KOPT-K1 (cell line): ENCODE data around the gene KLHL24.
"Not testable (repeated sequence)": the region's sequence is repeated elsewhere in the genome, so short reads cannot be mapped to it uniquely, and the experiment has no call there.

Source experiments
- H3K27ac ChIP-seq: fragments of 200-600 bp; sonication (generic); 2 replicates; pipeline ENCODE4 v1.5.1; 2016; ENCODE audit warnings: antibody characterized with exemption, mild to moderate bottlenecking, low read depth, low read length; ENCODE audit not compliant: poor library complexity, severe bottlenecking
- H3K36me3 ChIP-seq: fragments of 200-600 bp; sonication (generic); 2 replicates; pipeline ENCODE4 v1.5.1; 2017; ENCODE audit warnings: antibody characterized with exemption, mild to moderate bottlenecking, low read length, moderate library complexity; ENCODE audit not compliant: insufficient read depth
- H3K9me3 ChIP-seq: fragments of 200-600 bp; sonication (generic); 2 replicates; pipeline ENCODE4 v1.5.1; 2017; ENCODE audit warnings: antibody characterized with exemption, low read length, mild to moderate bottlenecking; ENCODE audit not compliant: insufficient read depth, poor library complexity, severe bottlenecking

Gene KLHL24

DNA sequence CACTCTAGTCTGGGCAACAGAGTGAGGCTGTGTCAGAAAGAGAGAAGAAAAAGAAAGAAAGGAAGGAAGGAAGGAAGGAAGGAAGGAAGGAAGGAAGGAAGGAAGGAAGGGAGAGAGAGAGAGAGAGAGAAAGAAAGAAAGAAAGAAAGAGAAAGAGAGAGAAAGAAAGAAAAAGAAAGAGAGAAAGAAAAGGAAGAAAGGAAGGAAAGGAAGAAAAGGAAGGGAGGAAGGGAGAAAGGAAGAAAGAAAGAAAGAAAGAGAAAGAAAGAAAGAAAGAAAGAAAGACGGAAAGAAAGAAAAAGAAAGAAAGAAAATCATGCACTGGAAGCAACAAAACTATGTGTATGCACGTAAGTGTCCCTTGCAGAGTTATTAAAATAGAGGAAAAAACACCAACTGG lies 12.9 kb upstream of the KLHL24 start:
- not testable (repeated sequence) for H3K9me3 ChIP-seq, H3K27ac ChIP-seq, H3K36me3 ChIP-seq

DNA sequence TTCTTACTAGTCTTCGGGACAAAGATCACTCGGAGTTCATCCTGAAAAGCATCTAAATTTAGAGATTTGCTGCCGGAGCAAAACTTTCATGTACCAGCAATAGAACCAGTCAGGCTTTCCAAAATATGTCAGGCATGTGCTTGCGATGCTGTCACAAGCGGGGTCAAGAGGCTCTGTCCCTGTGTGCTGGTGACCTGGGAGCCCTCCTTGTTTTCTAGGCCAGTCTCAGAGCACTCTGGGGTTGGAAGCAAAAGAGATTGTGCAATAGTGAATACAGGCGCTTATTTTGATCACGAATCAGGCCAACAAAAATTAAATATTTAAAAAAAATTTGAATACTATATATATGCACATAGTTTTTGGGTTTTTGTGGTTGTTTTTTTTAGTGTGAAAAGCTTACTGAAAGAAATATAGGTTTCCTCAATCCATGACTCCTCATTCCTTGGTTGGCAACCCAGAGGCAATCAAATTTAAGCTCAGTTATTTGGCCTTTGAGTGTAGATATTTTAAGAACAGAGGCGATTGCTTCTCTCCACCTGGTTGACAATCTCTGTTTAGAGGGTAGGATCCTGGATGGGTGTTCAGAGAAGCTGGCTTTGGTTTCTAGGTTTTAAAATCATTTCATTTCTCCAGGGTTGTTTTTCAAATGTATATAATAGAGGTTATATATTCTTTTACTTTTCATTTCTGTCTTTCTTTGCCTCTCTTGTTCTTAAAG lies 8.4 kb upstream of the KLHL24 start:
- Histone ChIP-seq H3K9me3 (no peaks in the 10 kb centered on the region), H3K36me3 (no peaks in the 10 kb centered on the region), H3K27ac (no peak overlapping the region)

DNA sequence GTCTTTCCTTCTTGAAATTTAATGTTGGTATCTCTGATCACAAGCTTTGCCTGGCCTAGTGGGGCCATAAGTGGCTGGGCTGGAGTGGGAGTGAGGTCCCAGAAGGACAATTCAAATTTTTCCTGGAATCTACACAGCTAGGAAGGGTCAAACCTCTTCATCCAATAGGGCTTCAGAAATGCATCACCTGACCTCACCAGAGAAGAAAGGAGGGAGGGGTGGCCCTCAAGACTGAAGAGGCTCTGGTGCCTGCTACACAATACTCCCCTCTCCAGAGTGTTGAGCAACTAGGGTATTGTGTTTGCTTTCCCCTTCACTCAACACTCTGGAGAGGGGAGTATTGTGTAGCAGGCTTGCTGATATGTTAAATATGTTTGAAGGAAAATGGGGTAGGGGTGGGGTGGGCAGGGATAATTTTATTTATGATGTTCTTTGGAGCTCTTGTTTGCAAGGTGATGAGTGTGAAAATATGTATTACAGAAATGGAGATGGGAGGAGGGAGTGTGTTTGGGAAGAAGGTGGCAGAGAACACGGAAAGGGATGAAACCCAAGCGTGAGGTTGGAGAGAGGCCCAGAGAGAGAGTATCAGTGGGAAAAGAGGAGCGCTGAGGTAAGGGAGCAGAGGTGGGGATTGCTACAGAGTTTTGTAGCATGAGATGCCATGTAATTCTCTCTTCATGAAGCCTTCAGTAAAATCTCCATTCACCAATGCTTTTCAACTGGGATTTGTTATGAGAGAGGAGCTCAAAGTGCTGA lies 5.7 kb upstream of the KLHL24 start:
- Histone ChIP-seq H3K9me3 (no peaks in the 10 kb centered on the region), H3K27ac (no peak overlapping the region), H3K36me3 (no peaks in the 10 kb centered on the region)

DNA sequence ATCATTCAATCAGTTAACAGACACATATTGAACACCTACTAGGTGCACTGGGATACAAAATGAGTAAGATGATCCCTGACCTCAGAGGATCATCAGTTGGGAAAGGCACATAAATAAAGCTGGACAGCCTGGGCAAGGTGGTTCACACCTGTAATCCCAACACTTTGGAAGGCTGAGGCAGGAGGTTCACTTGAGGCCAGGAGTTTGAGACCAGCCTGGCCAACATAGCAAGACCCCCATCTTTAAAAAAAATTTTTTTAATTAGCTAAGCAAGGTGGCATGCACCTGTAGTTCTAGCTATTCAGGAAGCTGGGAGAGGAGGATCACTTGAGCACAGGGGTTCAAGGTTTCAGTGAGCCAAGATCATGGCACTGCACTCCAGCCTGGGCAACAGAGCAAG lies 3.7 kb upstream of the KLHL24 start:
- Histone ChIP-seq H3K9me3 (no peaks in the 10 kb centered on the region), H3K27ac (no peak overlapping the region), H3K36me3 (no peaks in the 10 kb centered on the region)

DNA sequence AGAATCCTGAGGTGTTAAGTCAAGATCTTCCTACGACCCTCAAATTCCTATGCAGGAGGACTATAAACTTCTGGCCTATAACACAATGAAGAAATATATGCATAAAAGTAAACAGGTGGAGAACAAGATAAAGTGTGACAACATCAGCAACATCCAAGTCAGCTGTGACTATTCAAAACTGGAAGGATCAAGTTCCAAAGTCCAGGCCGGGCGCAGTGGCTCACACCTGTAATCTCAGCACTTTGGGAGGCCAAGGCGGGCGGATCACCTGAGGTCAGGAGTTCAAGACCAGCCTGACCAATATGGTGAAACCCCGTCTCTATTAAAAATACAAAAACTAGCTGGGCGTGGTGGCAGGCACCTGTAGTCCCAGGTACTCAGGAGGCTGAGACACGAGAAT lies 2.7 kb upstream of the KLHL24 start:
- not testable (repeated sequence) for H3K9me3 ChIP-seq, H3K36me3 ChIP-seq

DNA sequence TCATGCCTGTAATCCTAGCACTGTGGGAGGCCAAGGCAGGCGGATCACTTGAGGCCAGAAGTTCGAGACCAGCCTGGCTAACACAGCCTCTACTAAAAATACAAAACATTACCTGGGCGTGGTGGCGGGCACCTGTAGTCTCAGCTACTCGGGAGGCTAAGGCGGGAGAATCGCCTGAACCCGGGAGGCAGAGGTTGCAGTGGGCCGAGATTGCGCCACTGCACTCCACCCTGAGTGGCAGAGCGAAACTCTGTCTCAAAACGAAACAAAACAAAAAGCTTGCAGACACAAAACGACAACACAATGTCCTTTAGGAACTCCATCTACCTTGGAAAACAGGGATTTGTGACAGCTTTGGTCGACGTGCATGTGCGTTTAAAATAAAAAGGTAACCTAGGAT lies 716 bp upstream of the KLHL24 start:
- H3K27ac ChIP-seq = peak overlapping the region; percentile 73
- no peaks in the 10 kb centered on the region for H3K9me3 ChIP-seq

More for the DNA sequence above, 2.7 kb upstream of the KLHL24 start:
- H3K27ac ChIP-seq = not testable (repeated sequence)

DNA sequence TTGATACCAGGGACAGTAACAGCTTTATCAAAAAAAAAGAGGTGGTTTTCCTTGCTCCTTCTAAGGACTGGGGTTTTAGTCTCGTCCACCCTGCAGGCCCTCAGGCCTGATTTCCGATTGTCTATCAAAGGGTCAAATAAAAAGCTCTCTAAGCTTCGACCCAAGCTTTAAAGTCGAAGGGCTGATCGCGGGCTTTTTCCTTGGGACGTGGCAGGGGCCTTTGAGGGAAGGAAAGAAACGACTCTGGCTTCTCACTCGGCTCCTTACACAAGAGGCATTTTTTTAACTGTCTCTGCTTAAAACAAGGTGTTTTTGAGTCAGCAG lies 354 bp upstream of the KLHL24 start:
- no peaks in the 10 kb centered on the region for H3K36me3 ChIP-seq
- no peaks in the 10 kb centered on the region for H3K9me3 ChIP-seq
- peak overlapping the region; percentile 73 for H3K27ac ChIP-seq

More for the DNA sequence above, 716 bp upstream of the KLHL24 start:
- no peaks in the 10 kb centered on the region for H3K36me3 ChIP-seq

DNA sequence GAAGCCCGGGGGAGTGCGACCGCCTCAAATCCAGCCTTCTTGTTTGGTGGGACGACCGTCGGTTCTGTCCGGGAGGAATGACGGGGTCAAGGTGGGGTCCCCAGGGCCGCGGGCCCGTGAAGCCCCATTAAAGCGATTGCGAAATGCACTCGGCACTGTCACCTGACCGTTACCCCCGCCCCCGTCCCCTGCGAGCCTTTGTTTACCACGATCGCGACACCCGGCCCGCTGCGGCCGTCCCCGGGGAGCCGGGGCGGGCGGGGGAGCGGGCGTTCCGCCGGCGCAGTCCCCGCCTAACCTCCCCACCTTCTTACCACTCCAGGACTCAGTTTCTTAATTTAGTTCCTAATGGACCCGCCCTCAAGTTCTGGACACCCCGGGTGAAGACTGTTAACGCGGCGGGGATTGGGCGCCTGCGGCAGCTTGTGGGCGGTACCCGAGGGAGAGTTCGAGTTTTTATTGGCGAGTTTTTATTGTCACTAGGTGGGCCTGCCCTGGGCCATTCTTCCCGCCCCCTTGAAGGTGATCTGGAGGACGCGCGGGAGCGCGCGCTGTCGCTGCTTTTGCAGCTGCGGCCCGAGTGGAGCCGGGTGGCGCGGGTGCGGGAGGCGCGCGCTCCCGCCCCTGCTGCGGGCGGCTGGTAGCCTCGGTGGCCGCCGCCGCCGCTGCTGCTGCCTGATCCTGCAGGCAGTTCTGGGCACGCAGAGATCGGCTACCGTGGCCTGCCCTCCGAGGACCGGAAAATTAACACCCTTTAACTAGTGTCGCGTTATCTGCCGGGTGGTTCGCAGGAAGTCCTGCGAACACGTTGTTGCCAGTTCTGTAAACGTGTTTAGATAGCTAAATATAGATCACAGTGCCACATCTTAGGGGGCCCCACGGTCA lies 1.0 kb downstream of the KLHL24 start:
- H3K36me3 ChIP-seq = no peaks in the 10 kb centered on the region
- peak overlapping the region; percentile 73 for H3K27ac ChIP-seq
- H3K9me3 ChIP-seq = no peaks in the 10 kb centered on the region

DNA sequence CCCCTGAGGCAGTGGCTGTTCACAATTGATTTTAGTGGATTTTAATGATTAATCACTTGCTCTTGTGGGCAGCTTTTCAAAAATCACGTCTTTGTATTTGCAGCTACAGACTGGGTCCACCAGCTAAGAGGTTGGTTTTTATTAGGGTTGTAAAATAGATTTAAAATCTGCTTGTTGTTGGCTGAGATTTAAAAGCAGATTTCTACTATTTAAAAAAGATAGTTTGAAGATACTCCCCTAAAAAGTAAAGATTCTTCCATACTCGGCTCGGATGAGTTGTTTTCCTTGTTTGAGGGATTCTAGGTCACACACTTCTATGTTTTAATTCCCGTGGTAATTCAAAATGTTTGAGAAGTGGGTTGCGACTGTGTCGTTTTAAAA lies 1.7 kb downstream of the KLHL24 start:
- peak overlapping the region; percentile 73 for H3K27ac ChIP-seq
- no peaks in the 10 kb centered on the region for H3K9me3 ChIP-seq
- H3K36me3 ChIP-seq = no peaks in the 10 kb centered on the region

DNA sequence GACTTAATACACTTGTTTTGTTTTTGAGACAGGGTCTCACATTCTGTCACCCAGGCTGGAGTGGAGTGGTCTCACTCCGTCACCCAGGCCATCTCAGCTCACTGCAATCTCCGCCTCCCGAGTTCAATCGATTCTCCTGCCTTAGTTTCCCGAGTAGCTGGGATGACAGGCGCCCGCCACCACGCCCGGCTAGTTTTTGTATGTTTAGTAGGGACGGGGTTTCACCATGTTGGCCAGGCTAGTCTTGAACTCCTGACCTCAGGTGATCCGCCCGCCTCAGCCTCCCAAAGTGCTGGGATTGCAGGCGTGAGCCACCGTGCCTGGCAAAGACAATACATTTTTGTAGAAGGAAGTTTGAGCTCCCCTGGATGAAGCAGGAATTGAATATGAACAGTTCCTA lies 2.2 kb downstream of the KLHL24 start:
- H3K36me3 ChIP-seq, H3K27ac ChIP-seq, H3K9me3 ChIP-seq: not testable (repeated sequence)

DNA sequence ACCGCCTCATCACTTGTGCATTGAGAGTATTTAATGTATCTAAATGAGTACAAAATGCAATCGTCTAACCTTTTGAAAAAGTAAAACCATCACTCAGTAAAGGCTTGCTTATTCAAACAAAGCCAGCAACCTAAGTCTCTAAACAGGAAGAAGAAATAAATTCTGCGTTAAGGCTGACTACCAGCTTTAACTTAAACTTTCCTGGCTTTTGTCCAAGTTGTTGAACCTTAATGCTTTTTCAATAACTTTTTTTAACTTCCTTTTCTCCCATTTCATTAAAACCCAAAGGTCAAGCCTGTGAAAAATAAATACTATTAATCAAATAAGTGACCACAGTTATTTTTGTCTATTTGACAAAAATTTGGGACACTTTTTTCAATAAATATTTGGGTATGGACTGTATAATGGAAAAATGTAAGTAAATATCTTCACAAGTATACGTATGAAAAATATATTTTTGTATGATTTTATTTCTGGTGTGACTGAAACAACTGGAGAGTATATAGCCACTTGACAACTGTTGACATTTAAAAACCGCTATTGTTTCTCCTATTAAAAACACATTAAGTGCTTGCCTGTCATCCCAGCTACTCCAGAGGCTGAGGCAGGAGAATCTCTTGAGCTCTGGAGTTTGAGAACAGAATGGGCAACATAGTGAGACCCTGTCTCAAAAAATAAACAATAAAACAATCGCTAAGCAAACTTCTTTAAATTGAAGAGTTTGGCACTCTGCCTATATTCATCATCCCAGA lies 2.9 kb downstream of the KLHL24 start:
- H3K27ac ChIP-seq = no peak overlapping the region
- H3K36me3 ChIP-seq = no peaks in the 10 kb centered on the region
- no peaks in the 10 kb centered on the region for H3K9me3 ChIP-seq

DNA sequence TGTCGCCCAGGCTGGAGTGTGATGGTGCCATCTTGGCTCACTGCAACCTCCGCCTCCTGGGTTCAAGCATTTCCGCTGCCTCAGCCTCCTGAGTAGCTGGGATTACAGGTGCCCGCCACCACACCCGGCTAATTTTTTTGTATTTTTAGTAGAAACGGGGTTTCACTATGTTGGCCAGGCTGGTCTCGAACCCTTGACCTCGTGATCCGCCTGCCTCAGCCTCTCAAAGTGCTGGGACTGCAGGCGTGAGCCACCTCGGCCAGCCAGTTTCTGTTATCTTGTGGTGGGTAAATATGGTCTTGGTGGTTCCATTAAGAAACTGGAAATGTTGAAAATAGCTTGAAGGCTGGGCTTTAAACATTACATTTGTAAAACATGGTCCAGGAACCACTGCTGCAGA lies 5.2 kb downstream of the KLHL24 start:
- not testable (repeated sequence) for H3K9me3 ChIP-seq, H3K27ac ChIP-seq, H3K36me3 ChIP-seq

DNA sequence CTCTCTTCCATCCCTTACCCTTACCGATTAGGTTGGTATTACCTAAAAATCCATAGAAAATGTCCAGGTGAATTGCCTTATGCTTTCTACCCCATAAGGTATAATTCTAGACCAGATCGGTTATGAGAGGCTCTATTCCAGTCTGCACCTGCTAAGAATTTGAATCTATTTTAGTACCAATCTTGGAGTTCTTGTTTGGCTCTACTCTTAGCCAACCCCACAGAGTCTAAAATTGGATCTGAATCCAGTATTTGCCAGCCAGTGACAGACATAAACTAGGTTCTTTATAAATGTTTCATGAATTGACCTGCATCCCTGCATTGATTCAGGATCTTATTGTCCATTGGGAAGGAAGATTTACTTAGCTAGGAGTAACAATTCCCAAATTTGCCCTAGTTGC lies 6.5 kb downstream of the KLHL24 start:
- Histone ChIP-seq H3K36me3 (no peaks in the 10 kb centered on the region), H3K9me3 (no peaks in the 10 kb centered on the region), H3K27ac (no peak overlapping the region)

DNA sequence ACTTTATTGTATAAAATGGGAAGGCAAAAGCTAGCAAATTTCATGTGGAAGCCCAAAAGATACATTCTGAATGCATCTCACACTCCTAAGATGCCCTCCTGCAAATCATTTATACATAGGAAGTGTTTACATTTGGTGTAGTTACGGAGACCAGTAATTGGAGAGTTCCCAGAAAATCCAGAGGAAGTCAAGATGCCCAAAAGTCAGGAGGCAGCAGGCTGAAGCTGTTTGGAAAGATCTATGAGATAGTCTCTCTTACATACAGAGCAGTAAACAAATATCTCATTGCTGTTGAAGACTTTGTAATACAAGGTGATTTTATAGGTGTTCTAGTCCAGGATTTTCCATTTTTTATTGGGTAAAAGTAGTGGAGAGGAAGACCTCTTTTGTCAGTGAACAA lies 8.8 kb downstream of the KLHL24 start:
- no peaks in the 10 kb centered on the region for H3K9me3 ChIP-seq
- H3K36me3 ChIP-seq = no peaks in the 10 kb centered on the region
- H3K27ac ChIP-seq = no peak overlapping the region

DNA sequence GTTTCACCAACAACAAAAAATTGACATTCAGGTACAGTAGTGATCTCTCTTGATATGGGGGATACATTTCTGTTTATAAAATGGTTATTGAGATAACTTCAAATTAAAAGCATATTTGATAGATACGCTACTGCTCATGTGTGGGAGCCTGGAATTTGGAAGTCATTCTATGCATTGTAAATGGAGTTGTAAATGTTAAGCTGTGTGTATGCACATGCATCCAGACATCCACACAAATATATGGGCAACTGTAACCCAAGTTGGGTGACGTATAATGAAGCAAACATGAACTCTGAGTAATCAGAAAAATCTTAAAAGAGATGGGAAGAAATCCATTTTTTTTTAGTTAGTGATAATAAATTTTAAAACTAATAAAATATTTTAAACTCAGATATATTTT lies 9.8 kb downstream of the KLHL24 start:
- no peaks in the 10 kb centered on the region for H3K9me3 ChIP-seq
- no peaks in the 10 kb centered on the region for H3K36me3 ChIP-seq
- no peak overlapping the region for H3K27ac ChIP-seq
